Measurements from ENCODE around the gene KRTAP5-5. TPM values are rescaled to one million over a fixed set of nuclear protein-coding genes. Genes with fewer than 3 reads are reported as not detected.

Gene KRTAP5-5
- total and polyA plus RNA-seq, 2 of the 13 experiments (the other 11 are each of a cell fraction or from before 2014, with no cell fraction given) = not detected

DNA sequence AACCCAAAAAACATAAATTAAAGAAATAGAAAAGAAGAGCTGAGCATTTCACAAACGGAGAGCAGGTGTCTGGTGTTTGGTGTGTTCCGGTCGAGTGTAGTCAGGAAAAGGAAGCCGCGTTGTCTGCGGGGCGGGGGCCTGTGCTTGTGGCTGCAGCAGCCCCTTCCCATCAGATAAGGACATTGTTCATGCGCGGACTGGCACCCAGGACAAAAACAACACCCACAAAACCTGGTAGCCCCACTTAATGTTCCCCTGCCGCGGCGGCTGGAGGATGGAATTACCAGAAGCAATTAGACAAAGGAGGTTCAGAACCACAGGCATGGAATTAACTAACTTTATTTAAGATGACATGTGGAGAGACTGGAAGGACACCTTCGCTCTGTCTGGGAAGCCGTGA is 29.9 kb downstream of the KRTAP5-5 start:
- Histone ChIP-seq H3K27ac (ENCODE audit: extremely low read length, insufficient read depth, low read length) (peak overlapping the region; percentile 84), H3K9ac (ENCODE audit: insufficient read depth, low read depth, low read length) (peak overlapping the region; percentile 76), H3K36me3 (replicated peaks in 1 of 2; ENCODE audit: control insufficient read depth in 1 of 2, insufficient read depth in 2 of 2, low read length in 2 of 2) (no peaks in the 10 kb centered on the region), H4K20me1 (ENCODE audit: insufficient read depth, low read length) (no peaks in the 10 kb centered on the region), H3K4me2 (ENCODE audit: low read depth, low read length) (no peak overlapping the region), H3K9me3 (ENCODE audit: low read length) (no peaks in the 10 kb centered on the region), H3K79me2 (ENCODE audit: insufficient read depth, low read length) (no peaks in the 10 kb centered on the region), H3K27me3 (ENCODE audit: control insufficient read depth in 1 of 2, insufficient read depth in 2 of 2, low read length in 2 of 2) (no peaks in the 10 kb centered on the region), H2AFZ (ENCODE audit: low read length) (no peak overlapping the region), H3K4me3 (replicated peaks in 1 of 3; ENCODE audit: insufficient read depth in 1 of 3, low read depth in 2 of 3, low read length in 3 of 3) (no peak overlapping the region), H3K4me1 (ENCODE audit: insufficient read depth, low read length) (peaks cover 82% of the 10 kb centered on the region)
- ChIA-PET POLR2A (interaction anchor here (1.7 to 2.3 kb wide), 2 partner anchors 32 to 34 kb away, joined by 4 to 18 read pairs; no protein-coding TSS in a partner anchor), CTCF (ENCODE audit: low intra/inter-chr PET ratio, low total read pairs) (no interaction called here)
- DNase-seq (ENCODE audit: low spot score) = no peak
- no peak for FAIRE-seq
- no peak for ATAC-seq
- intact Hi-C loops (cut with micrococcal nuclease; ENCODE audit: unreplicated experiment) (no loop called here), in situ Hi-C loops (cut with HindIII; ENCODE audit: extremely low pct_ligation_motif_present, low pct_unique_long_range_greater_than_20kb) (loop anchor here (5.0 kb wide), 3 partner anchors 33 to 493 kb away; partner anchors contain the start of gene SYT8)
- 96% methylated on average over 14 of the region's 14 CpGs for WGBS (ENCODE audit: low lambda C conversion rate)
- no TSS peak for BruUV-seq (replicated peaks)
- TF ChIP-seq ZBTB38 (CRISPR knock-in tag; IDR thresholded peaks at IDR 0.05) (peak; percentile 62), FIP1L1 (IDR thresholded peaks at IDR 0.05; ENCODE audit: borderline replicate concordance, insufficient read depth, low read depth, low read length) (no peak), SALL2 (CRISPR knock-in tag; IDR thresholded peaks at IDR 0.05) (no peak)
- TF ChIP-seq, protein P1, sequence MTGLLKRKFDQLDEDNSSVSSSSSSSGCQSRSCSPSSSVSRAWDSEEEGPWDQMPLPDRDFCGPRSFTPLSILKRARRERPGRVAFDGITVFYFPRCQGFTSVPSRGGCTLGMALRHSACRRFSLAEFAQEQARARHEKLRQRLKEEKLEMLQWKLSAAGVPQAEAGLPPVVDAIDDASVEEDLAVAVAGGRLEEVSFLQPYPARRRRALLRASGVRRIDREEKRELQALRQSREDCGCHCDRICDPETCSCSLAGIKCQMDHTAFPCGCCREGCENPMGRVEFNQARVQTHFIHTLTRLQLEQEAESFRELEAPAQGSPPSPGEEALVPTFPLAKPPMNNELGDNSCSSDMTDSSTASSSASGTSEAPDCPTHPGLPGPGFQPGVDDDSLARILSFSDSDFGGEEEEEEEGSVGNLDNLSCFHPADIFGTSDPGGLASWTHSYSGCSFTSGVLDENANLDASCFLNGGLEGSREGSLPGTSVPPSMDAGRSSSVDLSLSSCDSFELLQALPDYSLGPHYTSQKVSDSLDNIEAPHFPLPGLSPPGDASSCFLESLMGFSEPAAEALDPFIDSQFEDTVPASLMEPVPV (CRISPR knock-in tag; IDR thresholded peaks at IDR 0.05) = no peak

DNA sequence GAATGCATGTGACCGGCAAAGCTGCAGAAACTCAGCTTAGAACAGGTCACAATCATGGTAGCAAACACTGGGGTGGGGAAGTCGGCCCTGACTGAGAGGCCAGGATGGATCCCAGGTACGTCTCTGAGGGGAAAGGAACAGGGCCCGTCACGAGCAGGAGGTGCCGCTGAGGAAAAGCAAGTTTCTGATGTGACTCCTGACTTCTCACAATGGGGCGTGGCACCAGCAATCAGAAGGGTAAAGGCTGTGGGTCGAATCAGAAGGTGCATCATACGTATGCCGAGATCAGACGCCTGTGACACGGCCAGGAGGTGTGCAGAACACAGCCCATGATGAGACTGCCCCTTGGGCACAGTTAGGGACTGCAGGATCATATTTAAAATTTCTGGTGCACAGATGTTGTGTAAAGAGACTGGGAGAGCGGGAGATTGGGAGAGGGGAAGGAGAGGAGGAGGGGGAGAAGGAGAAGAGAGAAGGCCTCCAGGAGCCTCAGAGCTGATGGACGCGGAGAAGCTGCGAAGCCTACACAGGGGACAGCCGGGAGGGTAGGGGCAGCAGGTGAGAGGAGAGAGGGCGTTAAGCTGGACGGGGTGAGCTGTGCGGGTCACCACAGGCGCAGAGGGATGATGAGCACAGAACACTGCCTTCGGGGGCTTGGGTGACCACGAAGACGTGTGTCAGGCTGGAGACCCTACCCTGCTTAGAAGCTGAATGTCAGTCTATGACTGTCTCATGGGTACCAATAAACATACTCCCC is 30.7 kb downstream of the KRTAP5-5 start:
- Histone ChIP-seq H3K9me3 (ENCODE audit: low read length) (no peaks in the 10 kb centered on the region), H3K4me3 (replicated peaks in 1 of 3; ENCODE audit: insufficient read depth in 1 of 3, low read depth in 2 of 3, low read length in 3 of 3) (peak overlapping the region in 1 of 3 experiments; percentile 37; a peak in 1 of 6 replicates), H4K20me1 (ENCODE audit: insufficient read depth, low read length) (no peaks in the 10 kb centered on the region), H3K4me2 (ENCODE audit: low read depth, low read length) (peak overlapping the region; percentile 51), H3K27me3 (ENCODE audit: control insufficient read depth in 1 of 2, insufficient read depth in 2 of 2, low read length in 2 of 2) (no peaks in the 10 kb centered on the region), H3K27ac (ENCODE audit: extremely low read length, insufficient read depth, low read length) (peak overlapping the region; percentile 84), H3K36me3 (replicated peaks in 1 of 2; ENCODE audit: control insufficient read depth in 1 of 2, insufficient read depth in 2 of 2, low read length in 2 of 2) (no peaks in the 10 kb centered on the region), H2AFZ (ENCODE audit: low read length) (no peak overlapping the region), H3K79me2 (ENCODE audit: insufficient read depth, low read length) (no peaks in the 10 kb centered on the region), H3K4me1 (ENCODE audit: insufficient read depth, low read length) (peaks cover 74% of the 10 kb centered on the region), H3K9ac (ENCODE audit: insufficient read depth, low read depth, low read length) (peak overlapping the region; percentile 76)
- FAIRE-seq (no peak), ATAC-seq (peak; percentile 20), DNase-seq (ENCODE audit: low spot score) (no peak)
- 87% methylated on average over 24 of the region's 24 CpGs for WGBS (ENCODE audit: low lambda C conversion rate)
- ChIA-PET POLR2A (interaction anchor here (0.7 to 2.3 kb wide), 3 partner anchors 29 to 34 kb away, joined by 3 to 18 read pairs (median 4); no protein-coding TSS in a partner anchor), CTCF (ENCODE audit: low intra/inter-chr PET ratio, low total read pairs) (no interaction called here)
- in situ Hi-C loops (cut with HindIII; ENCODE audit: extremely low pct_ligation_motif_present, low pct_unique_long_range_greater_than_20kb) (no loop called here), intact Hi-C loops (cut with micrococcal nuclease; ENCODE audit: unreplicated experiment) (no loop called here)
- no TSS peak for BruUV-seq (replicated peaks)
- TF ChIP-seq KLF9 (CRISPR knock-in tag; IDR thresholded peaks at IDR 0.05; ENCODE audit: low read depth) (no peak), ZNF891 (CRISPR knock-in tag; IDR thresholded peaks at IDR 0.05) (0 out of 2 replicates have a peak, but pooled peaks have one; percentile 50), ZNF234 (CRISPR knock-in tag; conservative IDR thresholded peaks at IDR 0.05) (no peak), ZNF563 (CRISPR knock-in tag; IDR thresholded peaks at IDR 0.05) (0 out of 2 replicates have a peak, but pooled peaks have one; percentile 39), HIVEP1 (CRISPR knock-in tag; IDR thresholded peaks at IDR 0.05) (0 out of 2 replicates have a peak, but pooled peaks have one; percentile 57), ZNF788 (CRISPR knock-in tag; IDR thresholded peaks at IDR 0.05; ENCODE audit: borderline replicate concordance) (0 out of 2 replicates have a peak, but pooled peaks have one; percentile 24), POLR2AphosphoS5 (IDR thresholded peaks at IDR 0.05; ENCODE audit: low read depth, low read length) (peak; percentile 52; the same call in 1 of the 2 replicates), HOXA3 (CRISPR knock-in tag; IDR thresholded peaks at IDR 0.05) (0 out of 2 replicates have a peak, but pooled peaks have one; percentile 32)
